ENCODE data around the gene MED22. TPM values are rescaled to one million over a fixed set of nuclear protein-coding genes. Genes with fewer than 3 reads are reported as not detected.

The MED22 gene
- polyA plus RNA-seq, 1 experiment, result 28.3 TPM

DNA sequence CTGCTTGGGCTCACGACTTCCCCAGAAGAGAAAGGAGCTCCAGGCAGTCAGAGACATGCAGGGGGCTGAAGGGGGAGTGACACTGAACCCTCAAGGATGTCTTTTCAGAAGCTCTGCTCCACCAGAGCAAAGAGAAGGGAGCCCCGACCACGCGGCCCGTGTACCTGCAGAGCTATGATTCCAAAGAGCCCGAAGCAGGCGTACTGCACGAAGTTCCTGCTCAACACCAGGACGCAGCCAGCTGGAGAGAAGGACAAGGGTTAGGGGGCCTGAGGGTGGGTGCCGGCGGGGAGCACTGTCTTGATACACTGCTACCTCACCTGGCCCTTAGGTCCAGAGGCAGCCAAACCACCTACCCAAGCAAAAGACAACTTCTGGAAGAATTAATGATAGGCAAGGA is 18.5 kb upstream of the MED22 start:
- no peaks in the 10 kb centered on the region for H3K27me3 ChIP-seq (ENCODE audit: control insufficient read depth, insufficient read depth, low read length)
- TF ChIP-seq, protein P1, sequence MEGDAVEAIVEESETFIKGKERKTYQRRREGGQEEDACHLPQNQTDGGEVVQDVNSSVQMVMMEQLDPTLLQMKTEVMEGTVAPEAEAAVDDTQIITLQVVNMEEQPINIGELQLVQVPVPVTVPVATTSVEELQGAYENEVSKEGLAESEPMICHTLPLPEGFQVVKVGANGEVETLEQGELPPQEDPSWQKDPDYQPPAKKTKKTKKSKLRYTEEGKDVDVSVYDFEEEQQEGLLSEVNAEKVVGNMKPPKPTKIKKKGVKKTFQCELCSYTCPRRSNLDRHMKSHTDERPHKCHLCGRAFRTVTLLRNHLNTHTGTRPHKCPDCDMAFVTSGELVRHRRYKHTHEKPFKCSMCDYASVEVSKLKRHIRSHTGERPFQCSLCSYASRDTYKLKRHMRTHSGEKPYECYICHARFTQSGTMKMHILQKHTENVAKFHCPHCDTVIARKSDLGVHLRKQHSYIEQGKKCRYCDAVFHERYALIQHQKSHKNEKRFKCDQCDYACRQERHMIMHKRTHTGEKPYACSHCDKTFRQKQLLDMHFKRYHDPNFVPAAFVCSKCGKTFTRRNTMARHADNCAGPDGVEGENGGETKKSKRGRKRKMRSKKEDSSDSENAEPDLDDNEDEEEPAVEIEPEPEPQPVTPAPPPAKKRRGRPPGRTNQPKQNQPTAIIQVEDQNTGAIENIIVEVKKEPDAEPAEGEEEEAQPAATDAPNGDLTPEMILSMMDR (IDR thresholded peaks at IDR 0.05; ENCODE audit: insufficient read depth, low read depth, low read length), result no peak
- H3K4me3 ChIP-seq (ENCODE audit: low read depth, low read length), result no peak overlapping the region
- CTCF ChIA-PET, result interaction anchor here (0.9 kb wide), 1 partner anchor 120 kb away, joined by 3 read pairs; no protein-coding TSS in a partner anchor
- POLR2A ChIA-PET, result no interaction called here
- no peak for DNase-seq (ENCODE audit: low read depth)
- peaks cover 52% of the 10 kb centered on the region for H3K36me3 ChIP-seq (ENCODE audit: control insufficient read depth, insufficient read depth, low read length)

GRCh38 chr9:133362359-133363044 is 14.6 kb upstream of the MED22 start:
- no peak for DNase-seq (ENCODE audit: low read depth)
- CTCF ChIA-PET, result interaction anchor here (0.6 to 1.9 kb wide), 3 partner anchors 33 to 181 kb away, joined by 3 to 5 read pairs (median 4); no protein-coding TSS in a partner anchor
- POLR2A ChIA-PET, result no interaction called here
- Histone ChIP-seq H3K36me3 (ENCODE audit: control insufficient read depth, insufficient read depth, low read length) (peaks cover 43% of the 10 kb centered on the region), H3K27me3 (ENCODE audit: control insufficient read depth, insufficient read depth, low read length) (no peaks in the 10 kb centered on the region), H3K4me3 (ENCODE audit: low read depth, low read length) (no peak overlapping the region)
- TF ChIP-seq, protein P1 (IDR thresholded peaks at IDR 0.05; ENCODE audit: insufficient read depth, low read depth, low read length), result no peak

GRCh38 chr9:133361507-133362092 is 13.7 kb upstream of the MED22 start:
- no peak overlapping the region for H3K4me3 ChIP-seq (ENCODE audit: low read depth, low read length)
- ChIA-PET CTCF (interaction anchor here (0.8 to 1.9 kb wide), 3 partner anchors 10 to 42 kb away, joined by 4 to 5 read pairs (median 4); no protein-coding TSS in a partner anchor), POLR2A (no interaction called here)
- TF ChIP-seq, protein P1 (IDR thresholded peaks at IDR 0.05; ENCODE audit: insufficient read depth, low read depth, low read length), result no peak
- no peak for DNase-seq (ENCODE audit: low read depth)
- peaks cover 35% of the 10 kb centered on the region for H3K36me3 ChIP-seq (ENCODE audit: control insufficient read depth, insufficient read depth, low read length)
- no peaks in the 10 kb centered on the region for H3K27me3 ChIP-seq (ENCODE audit: control insufficient read depth, insufficient read depth, low read length)

- no peak overlapping the region for H3K4me3 ChIP-seq (ENCODE audit: low read depth, low read length)
- no peaks in the 10 kb centered on the region for H3K27me3 ChIP-seq (ENCODE audit: control insufficient read depth, insufficient read depth, low read length)
- TF ChIP-seq, protein P1 (IDR thresholded peaks at IDR 0.05; ENCODE audit: insufficient read depth, low read depth, low read length), result no peak
- DNase-seq (ENCODE audit: low read depth), result no peak
- ChIA-PET CTCF (interaction anchor here (1.0 to 2.1 kb wide), 3 partner anchors 8 to 173 kb away, joined by 3 to 5 read pairs (median 4); no protein-coding TSS in a partner anchor), POLR2A (no interaction called here)
- H3K36me3 ChIP-seq (ENCODE audit: control insufficient read depth, insufficient read depth, low read length), result peaks cover 30% of the 10 kb centered on the region
These were observed 12.8 kb upstream of the MED22 start for GRCh38 chr9:133360400-133361393.
